GM12878 (cell line): Measurements from ENCODE around the gene SYDE2. TPM values are rescaled to one million over a fixed set of nuclear protein-coding genes. Genes with fewer than 3 reads are reported as not detected.

ENCODE experiments used
- ATAC-seq: fragments of 200-7000 bp; cut with Tn5 transposase; 3 replicates; pipeline ENCODE4 v1.9.1; 2020; ENCODE audit warnings: mild to moderate bottlenecking, moderate library complexity
- BruUV-seq: library from RNA; stranded (reverse); fragments of 400-500 nt; replicated peaks from 2 replicates; lab custom pipeline; 2021; lab: Mats Ljungman, UMichigan
- CTCF ChIA-PET: fragments of 300-600 bp; sonication (Branson Sonifier 250); formaldehyde crosslinking; extraction: SDS; loops from one replicate; lab custom pipeline; 2021; ENCODE audit warnings: inconsistent platforms; lab: Yijun Ruan, JAX
- POLR2A ChIA-PET: fragments of 350-600 bp; formaldehyde crosslinking; extraction: SDS; loops from one replicate; lab custom pipeline; 2021; ENCODE audit warnings: inconsistent platforms; lab: Charles Lee
- RAD21 ChIA-PET: fragments of 300-600 bp; sonication (Branson Sonifier 250); formaldehyde crosslinking; loops from one replicate; lab custom pipeline; 2023; ENCODE audit warnings: antibody characterized with exemption; ENCODE audit not compliant: unreplicated experiment; lab: Charles Lee
- SMC1A ChIA-PET: fragments of 300-600 bp; sonication (Branson Sonifier 250); formaldehyde crosslinking; loops from one replicate; lab custom pipeline; 2023; ENCODE audit not compliant: unreplicated experiment, uncharacterized antibody; lab: Charles Lee
- DNase-seq: peaks from one replicate; pipeline ENCODE4 v3.0.0-alpha.2; 2011; ENCODE audit warnings: low read depth, low spot score
- FAIRE-seq: peaks from 3 replicates; lab custom pipeline; 2011; peaks lifted over from hg19 to GRCh38; lab: Jason Lieb, UNC
- H2AFZ ChIP-seq: 2 replicates; pipeline ENCODE4 v1.6.0; 2011; ENCODE audit warnings: low read depth, low read length, control low read depth; ENCODE audit not compliant: control insufficient read depth
- H3K27ac ChIP-seq: 2 replicates; pipeline ENCODE4 v1.5.1; 2011; ENCODE audit warnings: control low read depth; ENCODE audit not compliant: control insufficient read depth, insufficient read depth
- H3K27me3 ChIP-seq, 2 experiments: replicated peaks in 1 of 2; 2 replicates each; pipeline versions ENCODE4 v1.6.0 to v1.6.1; 2011; ENCODE audit warnings: low read length in 1 of 2; ENCODE audit not compliant: control insufficient read depth in 2 of 2, insufficient read depth in 2 of 2
- H3K36me3 ChIP-seq, 2 experiments: 2 replicates each; pipeline ENCODE4 v1.5.1; 2011; ENCODE audit warnings: low read length in 1 of 2; ENCODE audit not compliant: control insufficient read depth in 2 of 2, insufficient read depth in 2 of 2
- H3K4me1 ChIP-seq: 2 replicates; pipeline ENCODE4 v1.6.1; 2011; ENCODE audit warnings: mild to moderate bottlenecking, low read length, moderate library complexity, mixed read lengths; ENCODE audit not compliant: control insufficient read depth, insufficient read depth
- H3K4me2 ChIP-seq: 2 replicates; pipeline ENCODE4 v1.6.0; 2011; ENCODE audit warnings: control low read depth; ENCODE audit not compliant: control insufficient read depth, insufficient read depth
- H3K4me3 ChIP-seq: fragments of 200-600 bp; sonication (generic); 2 replicates; pipeline ENCODE4 v1.5.1; 2016
- H3K79me2 ChIP-seq: 2 replicates; pipeline ENCODE4 v1.6.0; 2011; ENCODE audit warnings: low read length; ENCODE audit not compliant: control insufficient read depth, insufficient read depth
- H3K9ac ChIP-seq: 2 replicates; pipeline ENCODE4 v1.8.0; 2011; ENCODE audit warnings: low read length, control low read depth, mixed read lengths; ENCODE audit not compliant: control insufficient read depth, insufficient read depth
- H3K9me3 ChIP-seq: replicated peaks from 3 replicates; pipeline ENCODE4 v1.5.1; 2011; ENCODE audit warnings: mild to moderate bottlenecking, low read length; ENCODE audit not compliant: control insufficient read depth, insufficient read depth
- H4K20me1 ChIP-seq: 2 replicates; pipeline ENCODE4 v1.6.0; 2011; ENCODE audit not compliant: control insufficient read depth, insufficient read depth
- CBX5 ChIP-seq: sonication (generic); IDR thresholded peaks from 2 replicates; pipeline ENCODE4 v1.6.1; 2016; ENCODE audit warnings: low read depth, moderate library complexity, mild to moderate bottlenecking, inconsistent platforms
- KAT2A ChIP-seq: conservative IDR thresholded peaks from 2 replicates; pipeline ENCODE4 v1.6.1; 2011; ENCODE audit warnings: low read depth, low read length; ENCODE audit not compliant: control insufficient read depth
- POLR2AphosphoS5 ChIP-seq: IDR thresholded peaks from 2 replicates; pipeline ENCODE4 v1.6.1; 2011; ENCODE audit warnings: mild to moderate bottlenecking, low read length, inconsistent platforms
- POU2F2 ChIP-seq: IDR thresholded peaks from 3 replicates; pipeline ENCODE4 v1.6.1; 2011; ENCODE audit warnings: low read depth, mild to moderate bottlenecking, low read length, borderline replicate concordance
- SMARCA5 ChIP-seq: fragments of 450-650 bp; IDR thresholded peaks from 2 replicates; pipeline ENCODE4 v1.6.1; 2017; ENCODE audit warnings: mild to moderate bottlenecking
- TCF3 ChIP-seq: IDR thresholded peaks from 2 replicates; pipeline ENCODE4 v1.6.1; 2012; ENCODE audit warnings: low read depth, mild to moderate bottlenecking, low read length, borderline replicate concordance; ENCODE audit not compliant: insufficient read depth
- ZBED1 ChIP-seq: IDR thresholded peaks from 2 replicates; pipeline ENCODE4 v1.6.1; 2016; ENCODE audit warnings: borderline replicate concordance
- ZBTB11 ChIP-seq: fragments of 450-650 bp; formaldehyde crosslinking; IDR thresholded peaks from 2 replicates; pipeline ENCODE4 v1.5.0; 2022; ENCODE audit warnings: mild to moderate bottlenecking, missing genetic modification characterization
- ZSCAN29 ChIP-seq: fragments of 450-650 bp; IDR thresholded peaks from 2 replicates; pipeline ENCODE4 v1.6.1; 2017; ENCODE audit warnings: mild to moderate bottlenecking, moderate library complexity
- WGBS: methylation state at CpG from one replicate; pipeline ENCODE4 v1.1.6; 2016; ENCODE audit warnings: low lambda C conversion rate; ENCODE audit not compliant: insufficient replicate concordance, insufficient coverage; ENCODE audit errors: missing lambda C conversion rate; 5-methylcytosine and 5-hydroxymethylcytosine counted together
- in situ Hi-C: fragments of 300-500 bp; cut with MboI; formaldehyde crosslinking; loops from 9 replicates; pipeline ENCODE4 v1.14.3; 2018; ENCODE audit warnings: mixed read lengths
- intact Hi-C: fragments of 100-400 bp; cut with micrococcal nuclease; formaldehyde crosslinking; loops from one replicate; pipeline ENCODE4 v1.14.2; 2022; ENCODE audit not compliant: unreplicated experiment
- polyA plus RNA-seq, 11 experiments: library from polyadenylated mRNA; depleted of rRNA in 4 of 11; unstranded in 6 of 11; stranded (reverse) in 5 of 11; fragments of >200 nt; fragmentation: Nextera tagmentation in 4 of 11; fragmentation: Illumina TruSeq in 1 of 11; extraction: Ambion mirVana in 4 of 11; extraction: Trizol in 1 of 11; gene quantifications; 1 replicate in 1 of 11; 2 replicates in 10 of 11; pipeline versions ENCODE4 v1.2.1 to v1.2.3, GENCODE V29; 2011 to 2016; ENCODE audit warnings: inconsistent platforms in 2 of 11, missing spikeins in 2 of 11, low read depth in 1 of 11
- total RNA-seq, 4 experiments: library from RNA; depleted of rRNA in 3 of 4; stranded (reverse); fragments of >200 nt in 3 of 4; fragmentation: Illumina TruSeq in 1 of 4; extraction: Trizol in 1 of 4; gene quantifications; 2 replicates each; pipeline versions ENCODE4 v1.2.1 to v1.2.3, GENCODE V29; 2013 to 2021
- TF ChIP-seq, protein P1 (sequence below): IDR thresholded peaks from 2 replicates; pipeline ENCODE4 v1.6.1; 2012; ENCODE audit warnings: improper control_type of control experiment, low read depth, low read length; ENCODE audit not compliant: insufficient replicate concordance
- TF ChIP-seq, protein P2 (sequence below): fragments of 450-650 bp; IDR thresholded peaks from 2 replicates; pipeline ENCODE4 v1.6.1; 2017; ENCODE audit warnings: mild to moderate bottlenecking, moderate library complexity

Gene SYDE2
- total and polyA plus RNA-seq, 10 of the 15 experiments (the other 5 are each of a cell fraction or from before 2014, with no cell fraction given) = 0.37 to 4.1 (median 1.8) TPM; not detected in 1

DNA sequence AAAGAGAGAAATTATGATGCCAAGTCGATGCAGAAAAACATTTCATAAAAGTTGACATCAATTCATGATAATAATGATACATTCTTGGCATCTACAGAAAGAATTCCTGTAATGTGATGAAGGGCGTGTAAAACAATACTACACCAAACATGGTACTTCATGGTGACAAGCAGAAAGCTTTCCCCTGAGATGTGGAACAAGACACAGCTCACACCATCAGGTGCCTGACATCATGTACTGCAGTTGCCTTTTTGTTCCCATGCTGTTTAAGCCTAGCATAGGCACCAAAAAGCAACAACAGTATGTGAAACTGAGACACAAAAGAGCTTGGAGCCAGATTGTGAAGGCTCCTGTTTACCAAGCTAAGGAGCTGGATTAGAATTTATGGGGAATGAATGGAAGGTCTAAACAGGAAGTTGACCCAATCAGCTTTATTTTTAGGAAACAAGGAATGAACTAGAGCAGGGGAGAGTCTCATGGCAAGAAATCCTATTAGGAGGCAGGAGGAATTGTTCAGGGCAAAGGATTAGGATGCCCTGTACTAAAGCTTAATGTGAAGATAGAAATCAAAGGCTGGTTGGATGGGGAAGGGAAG, 67.2 kb downstream of the SYDE2 start:
- H3K36me3 ChIP-seq = no peaks in the 10 kb centered on the region
- ChIA-PET CTCF (interaction anchor here (0.8 kb wide), 1 partner anchor 198 kb away, joined by 3 read pairs; no protein-coding TSS in a partner anchor), SMC1A (interaction anchor here (0.5 kb wide), 1 partner anchor 63 kb away, joined by 3 read pairs; no protein-coding TSS in a partner anchor), RAD21 (no interaction called here), POLR2A (no interaction called here)
- intact Hi-C loops = no loop called here
- no peak overlapping the region for H3K9ac ChIP-seq
- no peak for ATAC-seq
- no peaks in the 10 kb centered on the region for H4K20me1 ChIP-seq
- H3K4me2 ChIP-seq = no peak overlapping the region
- no peaks in the 10 kb centered on the region for H3K4me1 ChIP-seq
- H3K9me3 ChIP-seq = no peaks in the 10 kb centered on the region
- no peaks in the 10 kb centered on the region; a peak in 1 of 4 replicates for H3K27me3 ChIP-seq
- H3K4me3 ChIP-seq = no peak overlapping the region
- BruUV-seq = no TSS peak
- DNase-seq = no peak
- H3K27ac ChIP-seq = no peak overlapping the region
- no peak overlapping the region for H2AFZ ChIP-seq
- no peaks in the 10 kb centered on the region for H3K79me2 ChIP-seq
- 12% methylated on average over 2 of the region's 2 CpGs for WGBS
- FAIRE-seq = no peak
- in situ Hi-C loops = no loop called here
- TF ChIP-seq ZSCAN29 = no peak
- TF ChIP-seq, protein P1, sequence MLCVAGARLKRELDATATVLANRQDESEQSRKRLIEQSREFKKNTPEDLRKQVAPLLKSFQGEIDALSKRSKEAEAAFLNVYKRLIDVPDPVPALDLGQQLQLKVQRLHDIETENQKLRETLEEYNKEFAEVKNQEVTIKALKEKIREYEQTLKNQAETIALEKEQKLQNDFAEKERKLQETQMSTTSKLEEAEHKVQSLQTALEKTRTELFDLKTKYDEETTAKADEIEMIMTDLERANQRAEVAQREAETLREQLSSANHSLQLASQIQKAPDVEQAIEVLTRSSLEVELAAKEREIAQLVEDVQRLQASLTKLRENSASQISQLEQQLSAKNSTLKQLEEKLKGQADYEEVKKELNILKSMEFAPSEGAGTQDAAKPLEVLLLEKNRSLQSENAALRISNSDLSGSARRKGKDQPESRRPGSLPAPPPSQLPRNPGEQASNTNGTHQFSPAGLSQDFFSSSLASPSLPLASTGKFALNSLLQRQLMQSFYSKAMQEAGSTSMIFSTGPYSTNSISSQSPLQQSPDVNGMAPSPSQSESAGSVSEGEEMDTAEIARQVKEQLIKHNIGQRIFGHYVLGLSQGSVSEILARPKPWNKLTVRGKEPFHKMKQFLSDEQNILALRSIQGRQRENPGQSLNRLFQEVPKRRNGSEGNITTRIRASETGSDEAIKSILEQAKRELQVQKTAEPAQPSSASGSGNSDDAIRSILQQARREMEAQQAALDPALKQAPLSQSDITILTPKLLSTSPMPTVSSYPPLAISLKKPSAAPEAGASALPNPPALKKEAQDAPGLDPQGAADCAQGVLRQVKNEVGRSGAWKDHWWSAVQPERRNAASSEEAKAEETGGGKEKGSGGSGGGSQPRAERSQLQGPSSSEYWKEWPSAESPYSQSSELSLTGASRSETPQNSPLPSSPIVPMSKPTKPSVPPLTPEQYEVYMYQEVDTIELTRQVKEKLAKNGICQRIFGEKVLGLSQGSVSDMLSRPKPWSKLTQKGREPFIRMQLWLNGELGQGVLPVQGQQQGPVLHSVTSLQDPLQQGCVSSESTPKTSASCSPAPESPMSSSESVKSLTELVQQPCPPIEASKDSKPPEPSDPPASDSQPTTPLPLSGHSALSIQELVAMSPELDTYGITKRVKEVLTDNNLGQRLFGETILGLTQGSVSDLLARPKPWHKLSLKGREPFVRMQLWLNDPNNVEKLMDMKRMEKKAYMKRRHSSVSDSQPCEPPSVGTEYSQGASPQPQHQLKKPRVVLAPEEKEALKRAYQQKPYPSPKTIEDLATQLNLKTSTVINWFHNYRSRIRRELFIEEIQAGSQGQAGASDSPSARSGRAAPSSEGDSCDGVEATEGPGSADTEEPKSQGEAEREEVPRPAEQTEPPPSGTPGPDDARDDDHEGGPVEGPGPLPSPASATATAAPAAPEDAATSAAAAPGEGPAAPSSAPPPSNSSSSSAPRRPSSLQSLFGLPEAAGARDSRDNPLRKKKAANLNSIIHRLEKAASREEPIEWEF = no peak
- TF ChIP-seq POU2F2 = no peak
- no peak for TF ChIP-seq KAT2A
- TF ChIP-seq CBX5 = no peak
- TF ChIP-seq TCF3 = no peak
- TF ChIP-seq, protein P2, sequence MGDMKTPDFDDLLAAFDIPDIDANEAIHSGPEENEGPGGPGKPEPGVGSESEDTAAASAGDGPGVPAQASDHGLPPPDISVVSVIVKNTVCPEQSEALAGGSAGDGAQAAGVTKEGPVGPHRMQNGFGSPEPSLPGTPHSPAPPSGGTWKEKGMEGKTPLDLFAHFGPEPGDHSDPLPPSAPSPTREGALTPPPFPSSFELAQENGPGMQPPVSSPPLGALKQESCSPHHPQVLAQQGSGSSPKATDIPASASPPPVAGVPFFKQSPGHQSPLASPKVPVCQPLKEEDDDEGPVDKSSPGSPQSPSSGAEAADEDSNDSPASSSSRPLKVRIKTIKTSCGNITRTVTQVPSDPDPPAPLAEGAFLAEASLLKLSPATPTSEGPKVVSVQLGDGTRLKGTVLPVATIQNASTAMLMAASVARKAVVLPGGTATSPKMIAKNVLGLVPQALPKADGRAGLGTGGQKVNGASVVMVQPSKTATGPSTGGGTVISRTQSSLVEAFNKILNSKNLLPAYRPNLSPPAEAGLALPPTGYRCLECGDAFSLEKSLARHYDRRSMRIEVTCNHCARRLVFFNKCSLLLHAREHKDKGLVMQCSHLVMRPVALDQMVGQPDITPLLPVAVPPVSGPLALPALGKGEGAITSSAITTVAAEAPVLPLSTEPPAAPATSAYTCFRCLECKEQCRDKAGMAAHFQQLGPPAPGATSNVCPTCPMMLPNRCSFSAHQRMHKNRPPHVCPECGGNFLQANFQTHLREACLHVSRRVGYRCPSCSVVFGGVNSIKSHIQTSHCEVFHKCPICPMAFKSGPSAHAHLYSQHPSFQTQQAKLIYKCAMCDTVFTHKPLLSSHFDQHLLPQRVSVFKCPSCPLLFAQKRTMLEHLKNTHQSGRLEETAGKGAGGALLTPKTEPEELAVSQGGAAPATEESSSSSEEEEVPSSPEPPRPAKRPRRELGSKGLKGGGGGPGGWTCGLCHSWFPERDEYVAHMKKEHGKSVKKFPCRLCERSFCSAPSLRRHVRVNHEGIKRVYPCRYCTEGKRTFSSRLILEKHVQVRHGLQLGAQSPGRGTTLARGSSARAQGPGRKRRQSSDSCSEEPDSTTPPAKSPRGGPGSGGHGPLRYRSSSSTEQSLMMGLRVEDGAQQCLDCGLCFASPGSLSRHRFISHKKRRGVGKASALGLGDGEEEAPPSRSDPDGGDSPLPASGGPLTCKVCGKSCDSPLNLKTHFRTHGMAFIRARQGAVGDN = no peak
- no peak for TF ChIP-seq ZBED1
- TF ChIP-seq POLR2AphosphoS5 = no peak
- no peak for TF ChIP-seq SMARCA5
- TF ChIP-seq ZBTB11 = no peak
